Measurements from ENCODE around the gene EFCAB13. TPM values are rescaled to one million over a fixed set of nuclear protein-coding genes. Genes with fewer than 3 reads are reported as not detected.

EFCAB13 gene
- total RNA-seq, 1 experiment from 2014 or later: 2.7 TPM

- H3K36me3 ChIP-seq (ENCODE audit: low read depth, low read length): no peaks in the 10 kb centered on the region
- no peak for TF ChIP-seq EZH2phosphoT487 (IDR thresholded peaks at IDR 0.05; ENCODE audit: borderline replicate concordance, low read length)
- TF ChIP-seq EZH2 (IDR thresholded peaks at IDR 0.05; ENCODE audit: low read length, unreplicated experiment): no peak
- no peak for TF ChIP-seq CTCF (conservative IDR thresholded peaks at IDR 0.05; ENCODE audit: low read depth, low read length)
- H3K9me3 ChIP-seq (ENCODE audit: low read length): 0 out of 2 replicates have a peak, but pooled peaks cover 5% of the 10 kb centered on the region
- no peaks in the 10 kb centered on the region for H4K20me1 ChIP-seq (ENCODE audit: low read length)
- no TSS peak for BruUV-seq (replicated peaks)
- ChIA-PET CTCF (interaction anchor here (1.6 kb wide), 1 partner anchor 77 kb away, joined by 17 read pairs; no protein-coding TSS in a partner anchor), POLR2A (ENCODE audit: unreplicated experiment) (no interaction called here)
- no peaks in the 10 kb centered on the region for H3K9me2 ChIP-seq (replicated peaks; ENCODE audit: low read length)
- H3K9ac ChIP-seq (ENCODE audit: low read length): no peak overlapping the region
- peaks cover 18% of the 10 kb centered on the region for H3K4me1 ChIP-seq (ENCODE audit: insufficient read depth, low read length)
- intact Hi-C loops (cut with micrococcal nuclease): loop anchor here (5.0 kb wide), 1 partner anchor 199 kb away; no protein-coding TSS in a partner anchor
- no peak overlapping the region for H3K27ac ChIP-seq (ENCODE audit: low read length)
- no peaks in the 10 kb centered on the region for H3K79me2 ChIP-seq (ENCODE audit: low read length)
- no peaks in the 10 kb centered on the region for H3F3A ChIP-seq (ENCODE audit: low read length, unreplicated experiment)
- DNase-seq (peak; percentile 34), ATAC-seq (no peak; the same call in 1 of the 2 replicates)
- 0 out of 2 replicates have a peak overlapping the region, but pooled peaks have one; percentile 5 for H2AFZ ChIP-seq (ENCODE audit: low read length)
- H3K27me3 ChIP-seq (ENCODE audit: low read length): no peaks in the 10 kb centered on the region
- no peak overlapping the region for H3K4me2 ChIP-seq (ENCODE audit: low read length)
- no peak overlapping the region for H3K4me3 ChIP-seq (ENCODE audit: low read length)
These were observed 7.4 kb upstream of the EFCAB13 start for GRCh38 chr17:47316311-47316710.

DNA sequence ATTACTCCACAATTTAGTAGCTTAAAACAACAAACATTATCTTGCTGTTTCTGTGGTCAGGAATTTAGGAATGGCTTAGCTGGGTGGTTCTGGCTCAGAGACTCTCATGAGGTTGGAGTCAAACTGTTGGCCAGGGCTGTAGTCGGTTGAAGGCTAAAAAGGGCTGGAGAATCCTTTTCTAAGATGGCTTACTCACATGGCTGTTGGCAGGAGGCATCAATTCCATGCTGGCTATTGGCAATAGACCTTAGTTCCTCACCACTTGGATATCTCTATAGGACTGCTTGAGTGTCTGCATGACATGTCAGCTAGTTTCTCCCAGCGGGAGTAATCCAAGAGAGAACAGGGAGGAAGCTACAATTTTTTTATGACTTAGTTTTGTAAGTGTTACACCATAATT is 6.6 kb upstream of the EFCAB13 start:
- Histone ChIP-seq H2AFZ (ENCODE audit: low read length) (no peak overlapping the region), H3K27ac (ENCODE audit: low read length) (no peak overlapping the region), H3K36me3 (ENCODE audit: low read depth, low read length) (no peaks in the 10 kb centered on the region), H3K9ac (ENCODE audit: low read length) (no peak overlapping the region), H3K27me3 (ENCODE audit: low read length) (no peaks in the 10 kb centered on the region), H3K4me3 (ENCODE audit: low read length) (no peak overlapping the region), H3K4me2 (ENCODE audit: low read length) (no peak overlapping the region), H3K9me2 (replicated peaks; ENCODE audit: low read length) (no peaks in the 10 kb centered on the region), H4K20me1 (ENCODE audit: low read length) (no peaks in the 10 kb centered on the region), H3K79me2 (ENCODE audit: low read length) (no peaks in the 10 kb centered on the region), H3K4me1 (ENCODE audit: insufficient read depth, low read length) (peaks cover 18% of the 10 kb centered on the region), H3F3A (ENCODE audit: low read length, unreplicated experiment) (no peaks in the 10 kb centered on the region), H3K9me3 (ENCODE audit: low read length) (0 out of 2 replicates have a peak, but pooled peaks cover 5% of the 10 kb centered on the region)
- ChIA-PET POLR2A (ENCODE audit: unreplicated experiment) (no interaction called here), CTCF (no interaction called here)
- TF ChIP-seq EZH2 (IDR thresholded peaks at IDR 0.05; ENCODE audit: low read length, unreplicated experiment) (no peak), EZH2phosphoT487 (IDR thresholded peaks at IDR 0.05; ENCODE audit: borderline replicate concordance, low read length) (no peak), CTCF (conservative IDR thresholded peaks at IDR 0.05; ENCODE audit: low read depth, low read length) (no peak)
- DNase-seq (no peak), ATAC-seq (no peak)
- BruUV-seq (replicated peaks): no TSS peak
- intact Hi-C loops (cut with micrococcal nuclease): loop anchor here (5.0 kb wide), 1 partner anchor 200 kb away; no protein-coding TSS in a partner anchor

DNA sequence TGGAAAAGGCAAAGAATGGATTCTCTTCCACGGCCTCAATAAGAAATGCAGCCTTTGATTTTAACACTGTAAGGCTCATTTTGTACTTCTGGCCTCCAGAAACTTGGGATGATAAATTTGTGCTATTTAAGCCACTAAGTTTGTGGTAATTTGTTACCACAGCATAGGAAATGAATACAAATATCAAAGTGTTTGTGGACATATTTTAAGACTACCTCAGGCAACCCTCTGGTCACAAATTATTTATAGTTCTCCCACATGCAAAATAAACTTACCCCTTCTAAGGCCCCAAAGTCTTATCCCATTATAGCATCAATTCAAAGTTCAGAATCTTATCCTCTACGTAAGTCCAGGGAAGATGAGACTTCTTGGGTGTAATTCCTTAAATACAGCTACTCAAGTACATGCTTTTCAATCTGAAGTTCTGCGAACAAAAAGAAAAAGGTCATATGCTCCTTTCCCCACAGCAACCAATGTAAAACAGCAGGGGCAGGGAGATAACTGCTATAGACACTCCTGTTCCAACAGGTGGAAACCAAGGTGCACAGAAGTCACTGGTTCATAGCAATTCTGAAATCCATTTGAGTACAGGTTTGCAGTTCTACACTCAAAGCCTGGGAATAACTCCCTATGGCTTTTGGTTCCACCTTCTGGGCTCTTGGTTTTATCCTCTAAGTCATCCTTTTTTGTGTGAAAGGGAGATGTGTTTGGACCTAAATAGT is 5.4 kb upstream of the EFCAB13 start:
- no peaks in the 10 kb centered on the region for H3K27me3 ChIP-seq (ENCODE audit: low read length)
- intact Hi-C loops (cut with micrococcal nuclease): loop anchor here (5.0 kb wide), 1 partner anchor 201 kb away; no protein-coding TSS in a partner anchor
- H3F3A ChIP-seq (ENCODE audit: low read length, unreplicated experiment): no peaks in the 10 kb centered on the region
- ChIA-PET CTCF (interaction anchor here (0.6 kb wide), 1 partner anchor 359 kb away, joined by 8 read pairs; no protein-coding TSS in a partner anchor), POLR2A (ENCODE audit: unreplicated experiment) (no interaction called here)
- no peaks in the 10 kb centered on the region for H4K20me1 ChIP-seq (ENCODE audit: low read length)
- H3K4me2 ChIP-seq (ENCODE audit: low read length): no peak overlapping the region
- no TSS peak for BruUV-seq (replicated peaks)
- no peak overlapping the region for H2AFZ ChIP-seq (ENCODE audit: low read length)
- H3K36me3 ChIP-seq (ENCODE audit: low read depth, low read length): no peaks in the 10 kb centered on the region
- ATAC-seq: no peak
- H3K79me2 ChIP-seq (ENCODE audit: low read length): no peaks in the 10 kb centered on the region
- H3K4me1 ChIP-seq (ENCODE audit: insufficient read depth, low read length): peaks cover 26% of the 10 kb centered on the region
- TF ChIP-seq EZH2phosphoT487 (IDR thresholded peaks at IDR 0.05; ENCODE audit: borderline replicate concordance, low read length) (no peak), EZH2 (IDR thresholded peaks at IDR 0.05; ENCODE audit: low read length, unreplicated experiment) (no peak), CTCF (conservative IDR thresholded peaks at IDR 0.05; ENCODE audit: low read depth, low read length) (no peak; the same call in 1 of the 2 replicates)
- DNase-seq: no peak
- no peak overlapping the region for H3K9ac ChIP-seq (ENCODE audit: low read length)
- H3K27ac ChIP-seq (ENCODE audit: low read length): no peak overlapping the region
- 0 out of 2 replicates have a peak, but pooled peaks cover 5% of the 10 kb centered on the region for H3K9me3 ChIP-seq (ENCODE audit: low read length)
- no peak overlapping the region for H3K4me3 ChIP-seq (ENCODE audit: low read length)
- H3K9me2 ChIP-seq (replicated peaks; ENCODE audit: low read length): no peaks in the 10 kb centered on the region
